ENCODE results near the gene HAPSTR1. TPM values are rescaled to one million over a fixed set of nuclear protein-coding genes. Genes with fewer than 3 reads are reported as not detected.

HAPSTR1 gene
- total and polyA plus RNA-seq, 8 donors: 6.0 to 35.5 (median 21.1) TPM

DNA sequence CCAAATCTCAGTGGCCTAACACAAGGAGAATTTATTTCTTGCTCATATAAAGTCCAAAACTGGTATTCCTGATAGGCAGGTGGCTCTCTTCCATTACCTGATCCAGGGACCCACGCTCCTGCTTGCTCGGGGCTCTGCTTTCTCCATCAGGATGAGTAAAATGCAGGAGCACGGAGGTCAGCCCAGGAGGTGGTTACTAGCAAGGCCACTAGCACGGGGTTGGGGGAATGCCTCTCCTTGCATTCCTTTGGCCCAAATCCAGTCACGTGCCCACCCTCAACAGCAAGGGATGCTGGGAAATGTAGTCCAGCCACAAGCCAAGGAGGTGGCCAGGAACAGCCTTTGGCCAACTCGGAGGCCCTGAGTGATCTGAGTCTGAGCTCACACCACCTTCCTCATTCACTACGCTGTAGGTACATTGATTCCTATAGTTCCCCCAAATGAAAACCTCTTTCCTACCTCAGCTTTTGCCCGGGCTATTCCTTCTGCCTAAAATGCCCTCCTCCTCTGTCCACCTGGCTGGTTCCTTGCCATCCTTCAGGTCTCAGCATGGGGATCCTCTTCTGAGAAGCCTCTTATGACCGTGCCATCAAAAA lies 38.3 kb upstream of the HAPSTR1 start:
- WGBS, 2 donors: 42% methylated on average over 9 of the region's 9 CpGs
- peak; percentile 43 to 83 (median 64) for ATAC-seq
- intact Hi-C loops (cut with DNase I): no loop called here

DNA sequence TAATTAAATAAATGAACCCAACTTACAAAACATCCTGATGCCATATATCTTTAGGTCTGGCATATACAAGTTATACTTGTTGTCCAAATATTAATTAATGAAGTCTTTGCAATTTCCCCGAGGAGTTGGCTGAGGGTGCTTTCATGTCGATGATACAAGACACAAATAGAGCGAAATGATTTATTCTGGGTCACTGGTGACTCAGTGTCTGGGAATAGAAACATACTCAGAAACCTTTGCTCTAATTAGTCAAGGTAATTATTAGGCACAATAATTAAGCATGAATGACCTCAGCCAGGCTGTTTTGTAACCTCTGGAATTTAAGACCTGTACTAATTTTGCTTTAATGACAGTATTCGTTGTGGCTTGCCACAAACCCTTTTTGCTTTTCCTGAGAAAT lies 37.0 kb upstream of the HAPSTR1 start:
- Histone ChIP-seq H3K36me3 (no peaks in the 10 kb centered on the region), H3K9me3 (no peaks in the 10 kb centered on the region), H3K4me3 (no peak overlapping the region), H3K27ac (no peak overlapping the region), H3K4me1 (no peaks in the 10 kb centered on the region), H3K27me3 (no peaks in the 10 kb centered on the region)
- FAIRE-seq (no peak), DNase-seq (no peak), ATAC-seq (no peak)
- intact Hi-C loops (cut with DNase I): no loop called here
- WGBS, 2 donors: 83 to 84% methylated on average over 4 of the region's 4 CpGs
- TF ChIP-seq, protein P1, sequence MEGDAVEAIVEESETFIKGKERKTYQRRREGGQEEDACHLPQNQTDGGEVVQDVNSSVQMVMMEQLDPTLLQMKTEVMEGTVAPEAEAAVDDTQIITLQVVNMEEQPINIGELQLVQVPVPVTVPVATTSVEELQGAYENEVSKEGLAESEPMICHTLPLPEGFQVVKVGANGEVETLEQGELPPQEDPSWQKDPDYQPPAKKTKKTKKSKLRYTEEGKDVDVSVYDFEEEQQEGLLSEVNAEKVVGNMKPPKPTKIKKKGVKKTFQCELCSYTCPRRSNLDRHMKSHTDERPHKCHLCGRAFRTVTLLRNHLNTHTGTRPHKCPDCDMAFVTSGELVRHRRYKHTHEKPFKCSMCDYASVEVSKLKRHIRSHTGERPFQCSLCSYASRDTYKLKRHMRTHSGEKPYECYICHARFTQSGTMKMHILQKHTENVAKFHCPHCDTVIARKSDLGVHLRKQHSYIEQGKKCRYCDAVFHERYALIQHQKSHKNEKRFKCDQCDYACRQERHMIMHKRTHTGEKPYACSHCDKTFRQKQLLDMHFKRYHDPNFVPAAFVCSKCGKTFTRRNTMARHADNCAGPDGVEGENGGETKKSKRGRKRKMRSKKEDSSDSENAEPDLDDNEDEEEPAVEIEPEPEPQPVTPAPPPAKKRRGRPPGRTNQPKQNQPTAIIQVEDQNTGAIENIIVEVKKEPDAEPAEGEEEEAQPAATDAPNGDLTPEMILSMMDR (IDR thresholded peaks at IDR 0.05): no peak

More for the DNA sequence above, 38.3 kb upstream of the HAPSTR1 start:
- Histone ChIP-seq H3K4me3 (no peak overlapping the region), H3K36me3 (no peaks in the 10 kb centered on the region), H3K9me3 (no peaks in the 10 kb centered on the region), H3K4me1 (no peaks in the 10 kb centered on the region), H3K27ac (no peak overlapping the region), H3K27me3 (no peaks in the 10 kb centered on the region)
- TF ChIP-seq, protein P1 (IDR thresholded peaks at IDR 0.05): no peak
- DNase-seq (peak in 4 of 6 donors; percentile 27 to 50 (median 41)), FAIRE-seq (no peak)

DNA sequence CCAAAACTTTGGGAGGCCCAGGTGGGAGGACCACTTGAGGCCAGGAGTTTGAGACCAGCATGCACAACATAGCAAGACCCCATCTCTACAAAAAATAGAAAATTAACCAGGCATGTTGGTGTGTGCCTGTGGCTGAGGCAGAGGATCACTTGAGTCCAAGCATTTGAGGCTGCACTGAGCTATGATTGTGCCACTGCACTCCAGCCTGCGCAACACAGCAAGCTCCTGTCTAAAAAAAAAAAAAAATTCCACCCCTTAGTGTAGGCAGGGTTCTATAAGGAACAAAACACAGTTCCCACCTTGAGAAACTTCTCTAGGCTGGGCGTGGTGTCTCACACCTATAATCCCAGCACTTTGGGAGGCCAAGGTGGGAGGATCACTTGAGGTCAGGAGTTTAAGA lies 36.3 kb upstream of the HAPSTR1 start:
- intact Hi-C loops (cut with DNase I): no loop called here
- TF ChIP-seq, protein P1 (IDR thresholded peaks at IDR 0.05): no peak
- 93 to 95% methylated on average over 2 of the region's 2 CpGs for WGBS, 2 donors
- no peak overlapping the region for H3K27ac ChIP-seq
- no peak overlapping the region for H3K4me3 ChIP-seq
- H3K4me1 ChIP-seq: no peaks in the 10 kb centered on the region
- ATAC-seq (no peak), FAIRE-seq (no peak), DNase-seq (no peak)
- no peaks in the 10 kb centered on the region for H3K36me3 ChIP-seq
- no peaks in the 10 kb centered on the region for H3K9me3 ChIP-seq
- H3K27me3 ChIP-seq: no peaks in the 10 kb centered on the region

DNA sequence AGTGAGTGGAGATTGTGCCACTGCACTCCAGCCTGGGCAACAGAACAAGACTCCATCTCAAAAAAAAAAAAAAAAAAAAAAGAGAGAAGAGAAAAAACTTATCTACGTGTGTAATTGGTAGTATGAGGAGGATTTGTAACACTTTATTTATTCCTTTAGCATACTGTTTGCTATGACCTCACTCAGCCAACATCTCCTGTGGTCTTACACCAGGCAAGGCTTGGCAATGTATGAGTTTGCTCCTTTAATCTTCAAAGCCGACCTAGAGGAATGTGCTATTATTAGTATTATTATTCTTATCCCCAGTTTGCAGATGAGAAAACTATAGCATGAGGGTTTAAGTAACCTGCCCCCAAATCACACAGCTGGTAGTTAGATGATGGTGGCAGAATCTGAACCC lies 35.8 kb upstream of the HAPSTR1 start:
- TF ChIP-seq, protein P1 (IDR thresholded peaks at IDR 0.05): no peak
- FAIRE-seq (no peak), DNase-seq (no peak), ATAC-seq (no peak)
- no peak overlapping the region for H3K4me3 ChIP-seq
- no peaks in the 10 kb centered on the region for H3K4me1 ChIP-seq
- H3K9me3 ChIP-seq: no peaks in the 10 kb centered on the region
- H3K27me3 ChIP-seq: no peaks in the 10 kb centered on the region
- no peak overlapping the region for H3K27ac ChIP-seq
- WGBS, 2 donors: 59 to 68% methylated on average over 2 of the region's 2 CpGs
- intact Hi-C loops (cut with DNase I): no loop called here
- no peaks in the 10 kb centered on the region for H3K36me3 ChIP-seq

DNA sequence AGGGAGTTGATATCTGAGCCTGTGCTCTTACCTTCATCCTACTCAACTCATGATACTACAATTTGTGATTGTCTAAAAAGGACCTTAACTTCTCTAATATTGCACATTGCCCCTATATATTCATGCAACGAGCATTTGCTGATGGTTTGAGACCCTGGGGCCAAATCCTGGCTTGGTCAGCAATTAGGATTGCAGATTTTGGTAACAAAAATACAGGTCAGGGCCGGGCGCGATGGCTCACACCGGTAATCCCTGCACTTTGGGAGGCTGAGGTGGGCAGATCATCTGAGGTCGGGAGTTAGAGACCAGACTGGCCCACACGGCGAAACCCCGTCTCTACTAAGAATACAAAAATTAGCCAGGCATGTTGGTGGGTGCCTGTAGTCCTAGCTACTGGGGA lies 35.4 kb upstream of the HAPSTR1 start:
- intact Hi-C loops (cut with DNase I): no loop called here

More for the DNA sequence above, 35.4 kb upstream of the HAPSTR1 start:
- Histone ChIP-seq H3K36me3 (no peaks in the 10 kb centered on the region), H3K27ac (no peak overlapping the region), H3K4me1 (no peaks in the 10 kb centered on the region), H3K9me3 (no peaks in the 10 kb centered on the region), H3K4me3 (no peak overlapping the region), H3K27me3 (no peaks in the 10 kb centered on the region)
- no peak for FAIRE-seq
- no peak for DNase-seq
- WGBS, 2 donors: 88 to 92% methylated on average over 9 of the region's 9 CpGs
- TF ChIP-seq, protein P1 (IDR thresholded peaks at IDR 0.05): no peak
- no peak for ATAC-seq

Data from pancreas (tissue), 10 donors.